D721Med (cell line): ENCODE results near the gene MT1F.

ENCODE experiments used
- DNase-seq: peaks from one replicate; pipeline ENCODE4 v3.0.0; 2011; ENCODE audit warnings: low spot score; ENCODE audit not compliant: insufficient read length
- FAIRE-seq: peaks from 2 replicates; lab custom pipeline; 2011; peaks lifted over from hg19 to GRCh38; lab: Jason Lieb, UNC
- CTCF ChIP-seq: IDR thresholded peaks from 2 replicates; pipeline ENCODE4 v1.5.1; 2012; ENCODE audit warnings: mild to moderate bottlenecking, control low read depth; ENCODE audit not compliant: insufficient read depth; ENCODE audit errors: missing control alignments

Gene MT1F

GRCh38 chr16:56647641-56648431, 9.9 kb upstream of the MT1F start:
- TF ChIP-seq CTCF: no peak
- DNase-seq (no peak), FAIRE-seq (no peak)

GRCh38 chr16:56649271-56649670, 8.5 kb upstream of the MT1F start:
- DNase-seq: no peak
- no peak for TF ChIP-seq CTCF
- no peak for FAIRE-seq

- DNase-seq (no peak), FAIRE-seq (no peak)
- TF ChIP-seq CTCF: no peak
Measured at GRCh38 chr16:56649820-56650219, 7.9 kb upstream of the MT1F start.

GRCh38 chr16:56651586-56651985, 6.2 kb upstream of the MT1F start, which contains the start of gene MT1B:
Gene MT1B, plus strand, starts transcription at chr16:56651886. Its CDS starts 68 bp downstream, at chr16:56651954.
- DNase-seq: no peak
- no peak for TF ChIP-seq CTCF
- FAIRE-seq: no peak

- no peak for TF ChIP-seq CTCF
- no peak for DNase-seq
- no peak for FAIRE-seq
Measured at GRCh38 chr16:56652600-56652999, 5.2 kb upstream of the MT1F start.

- FAIRE-seq (no peak), DNase-seq (no peak)
- no peak for TF ChIP-seq CTCF
Measured at GRCh38 chr16:56653218-56653617, 4.5 kb upstream of the MT1F start.

GRCh38 chr16:56658327-56658875, 642 bp downstream of the MT1F start:
- no peak for DNase-seq
- TF ChIP-seq CTCF: no peak

More at GRCh38 chr16:56658327-56658875, 642 bp downstream of the MT1F start:
- FAIRE-seq: no peak
